HCT116 (cell line): ENCODE measurements around the gene KIF2B. TPM values are rescaled to one million over a fixed set of nuclear protein-coding genes. Genes with fewer than 3 reads are reported as not detected.

Experiments
- ATAC-seq: fragments of 200-7000 bp; cut with Tn5 transposase; 2 replicates; pipeline ENCODE4 v1.9.1; 2020; ENCODE audit warnings: mild to moderate bottlenecking, moderate library complexity
- BruUV-seq: library from RNA; stranded (reverse); fragments of 400-500 nt; replicated peaks from 2 replicates; lab custom pipeline; 2021; lab: Mats Ljungman, UMichigan
- CTCF ChIA-PET: fragments of 300-600 bp; sonication (Branson Sonifier 250); formaldehyde crosslinking; loops from one replicate; lab custom pipeline; 2021; ENCODE audit warnings: antibody characterized with exemption; lab: Charles Lee
- POLR2A ChIA-PET: fragments of 300-600, 350-600 bp; sonication (Branson Sonifier 250); formaldehyde crosslinking; loops from one replicate; lab custom pipeline; 2021; ENCODE audit warnings: antibody characterized with exemption; lab: Charles Lee
- RAD21 ChIA-PET, 2 experiments: fragments of 300-600 bp; sonication (Branson Sonifier 250); formaldehyde crosslinking; loops; one replicate each; lab custom pipeline; 2023; ENCODE audit warnings: low total read pairs in 2 of 2; ENCODE audit not compliant: uncharacterized antibody in 2 of 2, unreplicated experiment in 2 of 2, low non-redundant PET in 1 of 2; lab: Charles Lee
- DNase-seq: peaks from one replicate; pipeline ENCODE4 v3.0.0-alpha.2; 2010; ENCODE audit warnings: low read depth, low spot score
- H2AFZ ChIP-seq: fragments of 200-600 bp; shearing (Covaris generic), sonication (generic); 2 replicates; pipeline ENCODE4 v1.6.1; 2017; ENCODE audit warnings: low read depth, mixed run types, mixed read lengths, antibody characterized with exemption, low read length; ENCODE audit not compliant: poor library complexity, severe bottlenecking
- H3K27ac ChIP-seq: 2 replicates; pipeline ENCODE4 v1.5.1; 2012; ENCODE audit warnings: low read depth, low read length
- H3K27me3 ChIP-seq: fragments of 200-600 bp; sonication (generic); 2 replicates; pipeline ENCODE4 v1.6.1; 2016; ENCODE audit warnings: mixed run types, low read length, mixed read lengths; ENCODE audit not compliant: insufficient read depth
- H3K36me3 ChIP-seq, 2 experiments: fragments of 200-500 bp in 1 of 2; fragments of 200-600 bp in 1 of 2; sonication (Bioruptor generic) in 1 of 2; sonication (generic) in 1 of 2; 2 replicates each; pipeline versions ENCODE4 v1.5.1 to v1.6.1; 2014 to 2016; ENCODE audit warnings: low read length in 2 of 2, inconsistent platforms in 1 of 2, mixed read lengths in 1 of 2, mixed run types in 1 of 2; ENCODE audit not compliant: insufficient read depth in 2 of 2, control insufficient read depth in 1 of 2
- H3K4me1 ChIP-seq, 2 experiments: fragments of 200-600 bp in 1 of 2; sonication (generic) in 1 of 2; 2 replicates each; pipeline versions ENCODE4 v1.5.1 to v1.6.1; 2012 to 2017; ENCODE audit warnings: low read length in 2 of 2, inconsistent platforms in 1 of 2, mild to moderate bottlenecking in 1 of 2, mixed read lengths in 1 of 2, mixed run types in 1 of 2, moderate library complexity in 1 of 2; ENCODE audit not compliant: insufficient read depth in 2 of 2, control insufficient read depth in 1 of 2
- H3K4me2 ChIP-seq: fragments of 200-600 bp; sonication (generic); 2 replicates; pipeline ENCODE4 v1.6.1; 2017; ENCODE audit warnings: mixed run types, low read length, mixed read lengths
- H3K4me3 ChIP-seq, 2 experiments: fragments of 200-600 bp in 1 of 2; sonication (generic) in 1 of 2; replicated peaks in 1 of 2; 2 replicates each; pipeline ENCODE4 v1.5.1; 2011 to 2016; ENCODE audit warnings: low read length in 2 of 2, control low read depth in 1 of 2, low read depth in 1 of 2, mild to moderate bottlenecking in 1 of 2, mixed read lengths in 1 of 2, mixed run types in 1 of 2
- H3K79me2 ChIP-seq: fragments of 200-600 bp; sonication (generic); 2 replicates; pipeline ENCODE4 v1.6.1; 2017; ENCODE audit warnings: mild to moderate bottlenecking, mixed run types, low read length, moderate library complexity, mixed read lengths; ENCODE audit not compliant: insufficient read depth
- H3K9ac ChIP-seq: fragments of 200-600 bp; sonication (generic); 2 replicates; pipeline ENCODE4 v1.6.1; 2016; ENCODE audit warnings: low read length, mixed read lengths
- H3K9me2 ChIP-seq: fragments of 200-600 bp; sonication (generic), shearing (Covaris generic); 2 replicates; pipeline ENCODE4 v1.6.1; 2017; ENCODE audit warnings: mixed run types, mild to moderate bottlenecking, moderate library complexity; ENCODE audit not compliant: insufficient read depth
- H3K9me3 ChIP-seq, 2 experiments: fragments of 200-500 bp in 1 of 2; fragments of 200-600 bp in 1 of 2; sonication (Bioruptor generic) in 1 of 2; sonication (generic) in 1 of 2; 2 replicates each; pipeline ENCODE4 v1.6.1; 2014 to 2017; ENCODE audit warnings: low read length in 2 of 2, mixed read lengths in 2 of 2, inconsistent platforms in 1 of 2, low read depth in 1 of 2, mild to moderate bottlenecking in 1 of 2, mixed run types in 1 of 2, moderate library complexity in 1 of 2; ENCODE audit not compliant: control insufficient read depth in 1 of 2, insufficient read depth in 1 of 2
- H4K20me1 ChIP-seq: fragments of 200-600 bp; sonication (generic), shearing (Covaris generic); 2 replicates; pipeline ENCODE4 v1.6.1; 2017; ENCODE audit warnings: mixed run types, mild to moderate bottlenecking, moderate library complexity; ENCODE audit not compliant: insufficient read depth
- CBX3 ChIP-seq: IDR thresholded peaks from 2 replicates; pipeline ENCODE4 v1.6.1; 2012; ENCODE audit warnings: low read depth
- CEBPB ChIP-seq: IDR thresholded peaks from 2 replicates; pipeline ENCODE4 v1.6.1; 2012; ENCODE audit warnings: low read depth
- EGR1 ChIP-seq: IDR thresholded peaks from 2 replicates; pipeline ENCODE4 v1.6.1; 2012; ENCODE audit warnings: low read depth
- EZH2phosphoT487 ChIP-seq: fragments of 200-600 bp; IDR thresholded peaks from 2 replicates; pipeline ENCODE4 v1.6.1; 2018; ENCODE audit warnings: antibody characterized with exemption, borderline replicate concordance
- FOSL1 ChIP-seq: IDR thresholded peaks from 2 replicates; pipeline ENCODE4 v1.6.1; 2012; ENCODE audit warnings: low read depth
- JUND ChIP-seq: IDR thresholded peaks from 2 replicates; pipeline ENCODE4 v1.6.1; 2012
- POLR2A ChIP-seq: IDR thresholded peaks from 2 replicates; pipeline ENCODE4 v1.7.0; 2011; ENCODE audit warnings: borderline replicate concordance; ENCODE audit not compliant: insufficient read depth, insufficient read length; ENCODE audit errors: extremely low read depth
- POLR2AphosphoS5 ChIP-seq: IDR thresholded peaks from 2 replicates; pipeline ENCODE4 v1.6.1; 2011; ENCODE audit warnings: mild to moderate bottlenecking, low read depth, low read length, moderate library complexity
- RAD21 ChIP-seq: IDR thresholded peaks from 2 replicates; pipeline ENCODE4 v1.6.1; 2012; ENCODE audit warnings: low read depth, mild to moderate bottlenecking
- SP1 ChIP-seq: IDR thresholded peaks from 2 replicates; pipeline ENCODE4 v1.6.1; 2012; ENCODE audit warnings: low read depth
- SRF ChIP-seq: IDR thresholded peaks from 2 replicates; pipeline ENCODE4 v1.6.1; 2012; ENCODE audit warnings: low read depth
- TCF7L2 ChIP-seq: IDR thresholded peaks from 2 replicates; pipeline ENCODE4 v1.7.0; 2011; ENCODE audit warnings: borderline replicate concordance, inconsistent platforms; ENCODE audit not compliant: insufficient read depth, insufficient read length; ENCODE audit errors: extremely low read depth
- YY1 ChIP-seq: IDR thresholded peaks from 2 replicates; pipeline ENCODE4 v1.6.1; 2011; ENCODE audit warnings: low read length, low read depth, moderate library complexity, mild to moderate bottlenecking; ENCODE audit not compliant: insufficient replicate concordance; ENCODE audit errors: extremely low read depth
- intact Hi-C: fragments of 100-400 bp; cut with micrococcal nuclease; formaldehyde crosslinking; loops from 2 replicates; pipeline ENCODE4 v1.10.0; 2022
- total RNA-seq: library from RNA; stranded (reverse); gene quantifications from one replicate; pipeline ENCODE4 v1.2.1, GENCODE V29; 2021; ENCODE audit not compliant: unreplicated experiment
- TF ChIP-seq, protein P1 (sequence below), 3 experiments: fragments of 200-600 bp in 1 of 3; sonication (generic) in 1 of 3; IDR thresholded peaks in 2 of 3; conservative IDR thresholded peaks in 1 of 3; 2 replicates each; pipeline ENCODE4 v1.5.1; 2012 to 2017; ENCODE audit warnings: low read depth in 2 of 3, low read length in 2 of 3, antibody characterized with exemption in 1 of 3, borderline replicate concordance in 1 of 3, control low read depth in 1 of 3, mild to moderate bottlenecking in 1 of 3, mixed read lengths in 1 of 3, mixed run types in 1 of 3, moderate library complexity in 1 of 3; ENCODE audit not compliant: insufficient read depth in 1 of 3
- TF ChIP-seq, protein P2 (sequence below): IDR thresholded peaks from 2 replicates; pipeline ENCODE4 v1.6.1; 2012

Gene KIF2B
- total RNA-seq, 1 experiment from 2014 or later, result not detected

DNA sequence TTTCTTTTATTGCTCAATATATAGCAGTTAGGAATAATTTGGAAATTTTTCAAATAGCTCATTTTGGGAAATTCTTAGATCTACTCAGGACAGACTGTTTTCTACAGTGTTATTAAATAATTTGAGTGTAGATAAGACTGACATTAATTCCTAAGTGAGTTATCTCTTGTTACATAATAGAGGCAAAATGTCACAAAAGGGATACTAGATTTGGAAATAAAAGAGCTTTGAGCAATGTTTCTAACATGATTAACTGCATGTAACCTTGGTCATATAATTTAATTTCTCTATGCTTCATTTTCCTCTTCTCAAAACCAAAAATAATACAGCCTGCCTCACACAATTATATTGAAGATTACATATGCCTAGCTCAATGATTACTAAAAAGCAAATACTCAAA lies 16.3 kb upstream of the KIF2B start:
- no peaks in the 10 kb centered on the region for H3K27me3 ChIP-seq
- H3K79me2 ChIP-seq, result no peaks in the 10 kb centered on the region
- intact Hi-C loops, result no loop called here
- H3K36me3 ChIP-seq, result no peaks in the 10 kb centered on the region
- POLR2A ChIA-PET, result no interaction called here
- no peak overlapping the region for H3K27ac ChIP-seq
- H3K9me2 ChIP-seq, result no peaks in the 10 kb centered on the region
- no peaks in the 10 kb centered on the region for H4K20me1 ChIP-seq
- H3K4me2 ChIP-seq, result no peak overlapping the region
- no peak overlapping the region for H3K9ac ChIP-seq
- peaks cover 18 to 21% of the 10 kb centered on the region in 2 experiments; a peak in 3 of 4 replicates for H3K9me3 ChIP-seq
- no peak overlapping the region for H2AFZ ChIP-seq
- RAD21 ChIA-PET, result no interaction called here
- no peaks in the 10 kb centered on the region for H3K4me1 ChIP-seq
- CTCF ChIA-PET, result no interaction called here
- BruUV-seq, result no TSS peak
- ATAC-seq (no peak), DNase-seq (no peak)
- TF ChIP-seq POLR2AphosphoS5 (no peak), SP1 (no peak), CBX3 (no peak), SRF (no peak), FOSL1 (no peak), POLR2A (no peak), RAD21 (no peak), EGR1 (no peak), EZH2phosphoT487 (no peak), YY1 (no peak), JUND (no peak), TCF7L2 (no peak), CEBPB (no peak)
- TF ChIP-seq, protein P1, sequence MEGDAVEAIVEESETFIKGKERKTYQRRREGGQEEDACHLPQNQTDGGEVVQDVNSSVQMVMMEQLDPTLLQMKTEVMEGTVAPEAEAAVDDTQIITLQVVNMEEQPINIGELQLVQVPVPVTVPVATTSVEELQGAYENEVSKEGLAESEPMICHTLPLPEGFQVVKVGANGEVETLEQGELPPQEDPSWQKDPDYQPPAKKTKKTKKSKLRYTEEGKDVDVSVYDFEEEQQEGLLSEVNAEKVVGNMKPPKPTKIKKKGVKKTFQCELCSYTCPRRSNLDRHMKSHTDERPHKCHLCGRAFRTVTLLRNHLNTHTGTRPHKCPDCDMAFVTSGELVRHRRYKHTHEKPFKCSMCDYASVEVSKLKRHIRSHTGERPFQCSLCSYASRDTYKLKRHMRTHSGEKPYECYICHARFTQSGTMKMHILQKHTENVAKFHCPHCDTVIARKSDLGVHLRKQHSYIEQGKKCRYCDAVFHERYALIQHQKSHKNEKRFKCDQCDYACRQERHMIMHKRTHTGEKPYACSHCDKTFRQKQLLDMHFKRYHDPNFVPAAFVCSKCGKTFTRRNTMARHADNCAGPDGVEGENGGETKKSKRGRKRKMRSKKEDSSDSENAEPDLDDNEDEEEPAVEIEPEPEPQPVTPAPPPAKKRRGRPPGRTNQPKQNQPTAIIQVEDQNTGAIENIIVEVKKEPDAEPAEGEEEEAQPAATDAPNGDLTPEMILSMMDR (IDR thresholded peaks at IDR 0.05 in 2 of 3, conservative IDR thresholded peaks at IDR 0.05 in 1 of 3; ENCODE audit: borderline replicate concordance in 1 of 3, insufficient read depth in 1 of 3, low read depth in 2 of 3, low read length in 2 of 3), result no peak
- TF ChIP-seq, protein P2, sequence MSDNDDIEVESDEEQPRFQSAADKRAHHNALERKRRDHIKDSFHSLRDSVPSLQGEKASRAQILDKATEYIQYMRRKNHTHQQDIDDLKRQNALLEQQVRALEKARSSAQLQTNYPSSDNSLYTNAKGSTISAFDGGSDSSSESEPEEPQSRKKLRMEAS, result no peak
- H3K4me3 ChIP-seq, result no peak overlapping the region
